Right lobe of liver (tissue), 6 donors: ENCODE results near the gene RSL1D1. TPM values are rescaled to one million over a fixed set of nuclear protein-coding genes. Genes with fewer than 3 reads are reported as not detected.
A peak's percentile ranks its signal among the peaks of the same experiment; 100 is the strongest.

Experiments used
- ATAC-seq, 4 donors: fragments of 200-7000 bp; cut with Tn5 transposase; one replicate each; pipeline ENCODE4 v1.9.1; 2020; ENCODE audit warnings: mild to moderate bottlenecking in 4 of 4, moderate library complexity in 4 of 4
- DNase-seq, 3 donors: peaks; one replicate each; pipeline ENCODE4 v3.0.0-alpha.2; 2020
- H3K27ac ChIP-seq, 3 donors: fragments of 200-600 bp; one replicate each; pipeline ENCODE4 v1.8.0; 2022
- H3K27me3 ChIP-seq, 2 donors: fragments of 200-600 bp; one replicate each; pipeline ENCODE4 v1.8.0; 2022
- H3K36me3 ChIP-seq, 4 donors: fragments of 200-600 bp; sonication (generic) in 1 of 4; one replicate each; pipeline versions ENCODE4 v1.5.1 to v1.8.0; 2017 to 2022; ENCODE audit warnings: control low read depth in 1 of 4
- H3K4me1 ChIP-seq, 4 donors: fragments of 200-600 bp; sonication (generic) in 1 of 4; one replicate each; pipeline versions ENCODE4 v1.5.1 to v1.8.0; 2017 to 2022; ENCODE audit warnings: control low read depth in 1 of 4
- H3K4me3 ChIP-seq, 3 donors: fragments of 200-600 bp; one replicate each; pipeline ENCODE4 v1.8.0; 2022
- H3K9me3 ChIP-seq, 4 donors: fragments of 200-600 bp; sonication (generic) in 1 of 4; one replicate each; pipeline versions ENCODE4 v1.5.1 to v1.8.0; 2017 to 2022; ENCODE audit warnings: control low read depth in 1 of 4
- POLR2A ChIP-seq: fragments of 450-650 bp; IDR thresholded peaks from one replicate; pipeline ENCODE4 v1.6.1; 2017; ENCODE audit warnings: antibody characterized with exemption, mild to moderate bottlenecking
- WGBS: methylation state at CpG from one replicate; pipeline ENCODE4 v1.1.6; 2018; ENCODE audit warnings: low coverage, low lambda C conversion rate; ENCODE audit not compliant: insufficient coverage; ENCODE audit errors: missing lambda C conversion rate; 5-methylcytosine and 5-hydroxymethylcytosine counted together
- intact Hi-C, 2 donors: fragments of 100-400 bp; cut with DNase I; formaldehyde crosslinking; loops; one replicate each; pipeline versions ENCODE4 v1.11.2 to v1.14.1; 2022
- total RNA-seq, 6 experiments: library from RNA; depleted of rRNA in 2 of 6; stranded (reverse); fragments of >200 nt in 2 of 6; fragmentation: NEBNext Ultra II Directional in 3 of 6; extraction: Animal tissue kit (Norgen Biotek cat#: 25700) in 3 of 6; gene quantifications; one replicate each; pipeline versions ENCODE4 v1.1.0 to v1.2.4, GENCODE V29; 2016 to 2023
- TF ChIP-seq, protein P1 (sequence below), 4 donors: fragments of 200-600 bp in 3 of 4; fragments of 450-650 bp in 1 of 4; IDR thresholded peaks; one replicate each; pipeline versions ENCODE4 v1.5.1 to v1.8.0; 2016 to 2022; ENCODE audit warnings: antibody characterized with exemption in 4 of 4, mild to moderate bottlenecking in 2 of 4
- donor health status: DM: no; HTN: yes; CAD: no.
- donor health status: DM: no; HTN: no; CAD: no.
- donor health status: DM: no; HTN: no; CAD: no.
- donor health status: DM: no; HTN: yes; CAD: no.
- donor health status: DM: no; HTN: yes; CAD: no.

RSL1D1 gene
- total RNA-seq, 6 experiments from 2014 or later, result 38.1 to 77.3 (median 54.9) TPM

- TF ChIP-seq, protein P1, sequence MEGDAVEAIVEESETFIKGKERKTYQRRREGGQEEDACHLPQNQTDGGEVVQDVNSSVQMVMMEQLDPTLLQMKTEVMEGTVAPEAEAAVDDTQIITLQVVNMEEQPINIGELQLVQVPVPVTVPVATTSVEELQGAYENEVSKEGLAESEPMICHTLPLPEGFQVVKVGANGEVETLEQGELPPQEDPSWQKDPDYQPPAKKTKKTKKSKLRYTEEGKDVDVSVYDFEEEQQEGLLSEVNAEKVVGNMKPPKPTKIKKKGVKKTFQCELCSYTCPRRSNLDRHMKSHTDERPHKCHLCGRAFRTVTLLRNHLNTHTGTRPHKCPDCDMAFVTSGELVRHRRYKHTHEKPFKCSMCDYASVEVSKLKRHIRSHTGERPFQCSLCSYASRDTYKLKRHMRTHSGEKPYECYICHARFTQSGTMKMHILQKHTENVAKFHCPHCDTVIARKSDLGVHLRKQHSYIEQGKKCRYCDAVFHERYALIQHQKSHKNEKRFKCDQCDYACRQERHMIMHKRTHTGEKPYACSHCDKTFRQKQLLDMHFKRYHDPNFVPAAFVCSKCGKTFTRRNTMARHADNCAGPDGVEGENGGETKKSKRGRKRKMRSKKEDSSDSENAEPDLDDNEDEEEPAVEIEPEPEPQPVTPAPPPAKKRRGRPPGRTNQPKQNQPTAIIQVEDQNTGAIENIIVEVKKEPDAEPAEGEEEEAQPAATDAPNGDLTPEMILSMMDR (IDR thresholded peaks at IDR 0.05), result no peak
- no peak for TF ChIP-seq POLR2A
- H3K4me1 ChIP-seq, result no peaks in the 10 kb centered on the region
- H3K4me3 ChIP-seq, result no peak overlapping the region
- no peak for DNase-seq
- peaks cover 0 to 81% (median 19%) of the 10 kb centered on the region in 4 donors for H3K36me3 ChIP-seq
- H3K27ac ChIP-seq, result no peak overlapping the region
- intact Hi-C loops, result no loop called here
- no peaks in the 10 kb centered on the region for H3K27me3 ChIP-seq
- WGBS, result 86% methylated on average over 5 of the region's 5 CpGs
- H3K9me3 ChIP-seq, result no peaks in the 10 kb centered on the region
- ATAC-seq, result no peak
Measured at GRCh38 chr16:11880007-11880406, 28.7 kb upstream of the RSL1D1 start.

GRCh38 chr16:11877374-11877773 is 26.0 kb upstream of the RSL1D1 start:
- intact Hi-C loops, result no loop called here
- Histone ChIP-seq H3K27me3 (no peaks in the 10 kb centered on the region), H3K4me1 (no peaks in the 10 kb centered on the region), H3K36me3 (peaks cover 0 to 73% (median 17%) of the 10 kb centered on the region in 4 donors), H3K9me3 (no peaks in the 10 kb centered on the region), H3K27ac (no peak overlapping the region), H3K4me3 (no peak overlapping the region)
- no peak for ATAC-seq
- no peak for DNase-seq
- 54% methylated on average over 5 of the region's 5 CpGs for WGBS
- TF ChIP-seq, protein P1 (IDR thresholded peaks at IDR 0.05), result no peak
- TF ChIP-seq POLR2A, result no peak

DNA sequence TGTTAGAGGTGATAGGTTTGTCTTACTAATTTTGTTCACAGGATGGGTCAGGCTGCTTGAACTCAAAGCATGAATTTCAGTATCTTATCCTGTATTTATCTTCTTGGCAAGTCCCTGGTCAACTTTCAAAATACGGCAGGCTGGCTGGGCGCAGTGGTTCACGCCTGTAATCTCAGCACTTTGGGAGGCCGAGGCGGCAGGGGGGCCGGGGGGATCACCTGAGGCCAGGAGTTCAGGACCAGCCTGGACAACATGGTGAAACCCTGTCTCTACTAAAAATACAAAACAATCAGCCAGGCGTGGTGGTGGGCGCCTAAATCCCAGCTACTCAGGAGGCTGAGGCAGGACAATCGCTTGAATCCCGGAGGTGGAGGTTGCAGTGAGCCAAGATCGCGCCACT is 25.0 kb upstream of the RSL1D1 start:
- ATAC-seq, result no peak
- Histone ChIP-seq H3K36me3 (peaks cover 0 to 65% (median 13%) of the 10 kb centered on the region in 4 donors), H3K9me3 (no peaks in the 10 kb centered on the region), H3K27ac (no peak overlapping the region), H3K4me1 (peaks cover 0 to 1% (median 0%) of the 10 kb centered on the region in 4 donors), H3K27me3 (no peaks in the 10 kb centered on the region), H3K4me3 (no peak overlapping the region)
- no peak for DNase-seq
- WGBS, result 73% methylated on average over 6 of the region's 12 CpGs
- TF ChIP-seq, protein P1 (IDR thresholded peaks at IDR 0.05), result no peak
- no peak for TF ChIP-seq POLR2A
- intact Hi-C loops, result no loop called here

DNA sequence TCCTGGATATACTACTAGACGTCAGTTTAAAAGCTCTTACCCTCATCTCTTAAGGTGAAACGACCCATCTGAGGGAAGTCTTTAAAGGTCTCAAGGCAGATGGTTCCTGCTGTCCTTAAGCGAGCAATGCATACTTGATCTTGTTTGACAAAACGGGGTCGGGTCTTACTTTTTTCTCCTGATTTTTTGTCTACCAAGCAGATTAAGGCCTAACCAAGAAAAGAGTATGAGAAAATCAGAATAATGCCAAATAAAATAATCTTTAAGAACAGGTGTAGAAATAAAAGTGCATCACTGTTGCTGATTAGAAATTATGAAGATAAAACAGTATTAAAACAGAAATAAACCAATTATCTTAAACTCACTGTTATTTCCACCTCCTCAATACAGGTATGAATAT is 24.4 kb upstream of the RSL1D1 start:
- H3K27me3 ChIP-seq, result no peaks in the 10 kb centered on the region
- ATAC-seq, result no peak
- H3K36me3 ChIP-seq, result peaks cover 0 to 59% (median 13%) of the 10 kb centered on the region in 4 donors
- intact Hi-C loops, result no loop called here
- H3K27ac ChIP-seq, result no peak overlapping the region
- no peak overlapping the region for H3K4me3 ChIP-seq
- DNase-seq, result no peak
- peaks cover 0 to 7% (median 3%) of the 10 kb centered on the region in 4 donors for H3K4me1 ChIP-seq
- H3K9me3 ChIP-seq, result no peaks in the 10 kb centered on the region
- no peak for TF ChIP-seq POLR2A
- TF ChIP-seq, protein P1 (IDR thresholded peaks at IDR 0.05), result no peak
- WGBS, result 86% methylated on average over 5 of the region's 5 CpGs

DNA sequence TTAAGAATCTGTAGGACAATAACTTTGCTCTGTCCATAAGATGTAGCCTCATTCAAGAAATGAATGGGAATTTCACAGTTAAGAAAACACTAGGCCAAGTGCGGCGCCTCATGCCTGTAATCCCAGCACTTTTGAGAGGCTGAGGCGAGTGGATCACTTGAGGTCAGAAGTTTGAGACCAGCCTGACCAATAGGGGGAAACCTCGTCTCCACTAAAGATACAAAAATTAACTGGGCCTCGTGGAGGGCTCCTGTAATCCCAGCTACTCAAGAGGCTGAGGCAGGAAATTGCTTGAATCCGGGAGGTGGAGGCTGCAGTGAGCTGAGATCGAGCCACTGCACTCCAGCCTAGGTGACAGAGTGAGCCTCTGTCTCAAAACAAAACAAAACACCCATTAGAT is 19.9 kb upstream of the RSL1D1 start:
- WGBS, result 54% methylated on average over 7 of the region's 7 CpGs
- TF ChIP-seq, protein P1 (IDR thresholded peaks at IDR 0.05), result no peak
- TF ChIP-seq POLR2A, result no peak
- no peaks in the 10 kb centered on the region for H3K9me3 ChIP-seq
- no peaks in the 10 kb centered on the region for H3K27me3 ChIP-seq
- DNase-seq (no peak), ATAC-seq (no peak)
- peaks cover 0 to 27% (median 4%) of the 10 kb centered on the region in 4 donors for H3K36me3 ChIP-seq
- no peak overlapping the region for H3K4me3 ChIP-seq
- peaks cover 0 to 37% (median 14%) of the 10 kb centered on the region in 4 donors for H3K4me1 ChIP-seq
- H3K27ac ChIP-seq, result peak overlapping the region in 1 of 3 donors; percentile 70
- intact Hi-C loops, result no loop called here
